Anterior cingulate cortex (tissue), 58 donors: Measurements from ENCODE around the gene PVR.
"Not testable (repeated sequence)": the region's sequence is repeated elsewhere in the genome, so short reads cannot be mapped to it uniquely, and the experiment has no call there.

Experiments used
- DNase-seq, 58 donors: peaks; one replicate each; lab custom pipeline; 2025; lab: John Stamatoyannopoulos, UW

PVR gene

DNA sequence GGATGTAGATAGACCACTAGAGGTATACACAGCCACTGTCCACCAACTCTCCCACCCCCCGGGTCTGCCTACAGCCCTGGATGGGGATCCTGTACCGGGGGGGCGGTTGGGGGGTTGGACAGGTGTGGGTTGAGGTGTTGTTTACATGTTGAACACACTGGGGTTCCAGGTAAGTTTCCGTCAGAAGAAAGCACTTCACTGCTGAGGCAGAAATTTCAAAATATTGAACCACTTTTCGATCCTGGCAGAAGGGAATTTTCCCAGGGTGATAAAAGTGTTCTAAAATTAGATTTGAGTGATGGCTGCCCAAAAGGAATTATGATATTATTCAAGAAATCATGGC lies 48.6 kb downstream of the PVR start:
- no peak for DNase-seq

- DNase-seq: no peak
Observed at GRCh38 chr19:44694184-44694579, 50.5 kb downstream of the PVR start.

DNA sequence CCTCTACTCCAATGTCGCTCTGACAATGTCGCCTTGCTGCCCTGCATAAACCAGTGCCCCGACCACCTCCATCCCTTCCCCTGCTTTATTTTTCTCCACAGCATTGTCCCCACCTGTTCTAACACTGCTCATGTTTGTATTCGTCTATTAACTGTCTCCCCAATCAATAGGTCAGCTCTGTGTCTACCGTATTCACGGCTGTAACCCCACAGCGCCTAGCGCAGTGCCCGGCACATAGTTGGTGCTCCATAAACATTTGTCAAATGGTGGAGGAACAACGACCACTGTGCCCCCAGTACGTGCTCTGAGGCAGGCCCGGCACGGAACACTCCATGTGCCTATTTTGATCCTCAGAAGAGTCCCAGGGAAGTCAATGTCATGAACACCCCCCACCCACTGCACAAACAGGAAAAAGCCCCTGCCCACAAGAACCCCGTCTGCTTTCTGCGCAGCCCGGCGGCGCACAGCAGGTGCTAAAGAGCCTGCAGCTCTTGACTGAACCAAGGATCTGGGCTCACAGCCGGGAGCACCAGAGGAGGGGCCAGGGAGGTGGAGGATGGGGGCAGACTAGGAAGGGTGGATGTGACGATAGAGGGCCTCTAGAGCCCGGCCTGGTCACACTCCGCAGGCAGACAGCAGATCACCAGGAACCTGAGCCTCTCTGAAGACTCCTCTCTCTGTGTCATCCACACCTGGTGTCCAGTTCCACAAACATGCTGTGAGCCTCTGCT lies 53.4 kb downstream of the PVR start:
- no peak for DNase-seq

DNA sequence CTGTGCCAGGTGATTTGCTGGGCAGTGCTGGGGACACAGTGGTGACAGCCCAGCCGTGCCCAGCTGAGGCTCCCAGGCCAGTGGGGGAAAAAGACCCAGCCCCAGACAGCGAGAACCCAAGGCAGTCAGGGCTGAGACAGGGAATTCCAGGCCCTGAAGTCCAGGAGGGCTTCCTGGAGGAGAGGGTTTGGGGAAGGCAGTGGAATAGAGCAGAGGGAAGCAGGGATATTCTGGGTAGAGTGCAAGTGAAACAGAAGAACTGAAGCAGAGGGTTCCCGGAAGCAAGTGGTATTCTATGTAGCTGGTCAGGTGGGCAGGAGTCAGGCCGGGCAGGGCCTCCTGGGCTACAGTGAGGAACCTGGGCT lies 53.9 kb downstream of the PVR start:
- DNase-seq: no peak

- no peak for DNase-seq
Observed at GRCh38 chr19:44698492-44699201, 54.9 kb downstream of the PVR start, which contains the start of gene CEACAM16. TSS of gene CEACAM16 (plus strand) at chr19:44699151. CDS start at chr19:44701457, 2,306 bp downstream.

DNA sequence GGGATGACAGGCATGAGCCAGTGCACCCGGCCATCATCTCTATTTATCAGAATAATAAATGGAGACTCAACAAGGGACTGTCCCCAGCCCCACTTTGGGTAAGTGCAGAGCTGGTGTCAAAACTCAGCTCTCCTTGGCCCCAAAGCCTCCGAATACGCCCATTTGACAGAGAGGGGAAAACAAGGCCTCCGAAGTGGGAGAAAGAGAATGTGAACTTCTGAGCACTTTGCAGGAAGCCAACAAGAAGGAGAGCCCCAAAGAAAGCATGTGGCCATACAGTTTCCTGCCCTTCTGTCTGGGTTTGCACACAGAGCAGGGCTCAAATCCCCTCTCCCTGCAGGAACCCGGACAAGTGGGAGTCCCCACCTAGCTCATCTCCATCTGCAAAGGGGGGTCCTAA lies 56.8 kb downstream of the PVR start:
- DNase-seq: no peak

DNA sequence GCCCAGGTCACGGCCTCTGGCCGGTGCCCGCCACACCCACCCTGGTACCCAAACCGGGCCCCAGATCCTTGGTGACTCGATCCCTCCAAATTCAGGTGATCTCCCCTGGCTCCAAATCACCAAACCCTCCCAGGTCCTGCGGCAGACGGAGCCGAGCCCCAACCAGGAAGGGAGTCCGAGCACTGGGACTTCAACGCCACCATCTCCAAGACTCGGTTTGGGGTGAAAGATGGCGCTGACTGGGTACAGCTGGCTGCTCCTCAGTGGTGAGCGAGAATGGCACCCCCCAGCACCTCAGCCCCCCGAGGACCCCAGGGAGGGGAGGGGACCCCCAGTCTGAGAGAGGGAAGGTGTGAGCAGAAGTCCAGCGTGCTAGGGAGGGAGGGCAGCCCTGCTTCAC lies 57.5 kb downstream of the PVR start:
- no peak for DNase-seq

DNA sequence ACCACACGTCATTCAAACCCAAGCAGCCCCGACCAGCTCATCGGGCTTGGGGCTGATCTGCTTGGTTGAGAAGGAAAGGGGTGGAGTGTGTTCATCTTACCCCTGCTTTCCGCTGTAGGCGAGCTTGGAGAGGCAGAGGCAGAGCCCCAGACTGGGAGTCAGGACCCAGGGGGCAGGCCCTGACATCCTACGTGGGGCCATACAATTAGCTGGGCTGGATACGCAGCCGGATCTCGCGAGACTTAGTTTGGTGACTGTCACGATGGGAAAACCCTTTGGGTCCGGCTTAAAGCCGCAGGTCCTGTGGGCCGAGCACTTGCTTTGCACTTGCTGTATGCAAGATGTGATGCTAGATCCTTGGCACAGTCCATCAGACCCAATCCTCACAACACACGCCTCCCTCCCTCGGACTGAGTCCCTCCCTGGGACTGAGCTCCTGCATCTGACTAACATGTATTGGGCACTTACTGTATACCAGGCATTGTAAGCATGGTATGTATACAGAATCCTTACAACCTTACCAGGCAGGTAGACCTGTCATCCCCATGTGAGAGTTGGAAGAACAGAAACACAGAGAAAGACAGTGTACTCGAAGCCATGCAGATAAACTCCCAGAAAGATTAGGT lies 59.0 kb downstream of the PVR start:
- DNase-seq: no peak

DNA sequence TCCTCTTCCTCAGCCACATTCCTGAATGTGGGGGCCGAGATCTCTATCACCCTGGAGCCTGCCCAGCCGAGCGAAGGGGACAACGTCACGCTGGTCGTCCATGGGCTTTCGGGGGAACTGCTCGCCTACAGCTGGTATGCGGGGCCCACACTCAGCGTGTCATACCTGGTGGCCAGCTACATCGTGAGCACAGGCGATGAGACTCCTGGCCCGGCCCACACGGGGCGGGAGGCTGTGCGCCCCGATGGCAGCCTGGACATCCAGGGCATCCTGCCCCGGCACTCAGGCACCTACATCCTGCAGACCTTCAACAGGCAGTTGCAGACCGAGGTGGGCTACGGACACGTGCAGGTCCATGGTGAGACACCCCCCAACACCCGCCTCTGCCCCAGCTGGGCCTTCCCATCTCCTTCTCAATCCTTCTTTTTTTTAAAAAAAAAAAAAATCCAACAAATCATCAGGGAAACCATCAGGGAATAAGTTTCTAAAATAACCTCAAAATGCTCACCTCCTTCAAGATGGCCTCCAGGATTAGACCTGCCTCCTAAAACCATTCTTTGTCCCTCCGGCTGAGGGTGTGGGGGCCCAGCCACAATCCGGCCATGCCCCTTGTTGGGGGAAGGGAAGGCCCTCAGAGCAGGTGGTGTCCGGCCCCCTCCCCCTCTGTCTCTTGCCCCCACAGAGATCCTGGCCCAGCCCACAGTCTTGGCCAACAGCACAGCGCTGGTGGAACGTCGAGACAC lies 59.8 kb downstream of the PVR start:
- no peak for DNase-seq

- DNase-seq: no peak
Observed at GRCh38 chr19:44704982-44705381, 61.3 kb downstream of the PVR start.

- no peak for DNase-seq
Observed at GRCh38 chr19:44705502-44706010, 61.8 kb downstream of the PVR start.

DNA sequence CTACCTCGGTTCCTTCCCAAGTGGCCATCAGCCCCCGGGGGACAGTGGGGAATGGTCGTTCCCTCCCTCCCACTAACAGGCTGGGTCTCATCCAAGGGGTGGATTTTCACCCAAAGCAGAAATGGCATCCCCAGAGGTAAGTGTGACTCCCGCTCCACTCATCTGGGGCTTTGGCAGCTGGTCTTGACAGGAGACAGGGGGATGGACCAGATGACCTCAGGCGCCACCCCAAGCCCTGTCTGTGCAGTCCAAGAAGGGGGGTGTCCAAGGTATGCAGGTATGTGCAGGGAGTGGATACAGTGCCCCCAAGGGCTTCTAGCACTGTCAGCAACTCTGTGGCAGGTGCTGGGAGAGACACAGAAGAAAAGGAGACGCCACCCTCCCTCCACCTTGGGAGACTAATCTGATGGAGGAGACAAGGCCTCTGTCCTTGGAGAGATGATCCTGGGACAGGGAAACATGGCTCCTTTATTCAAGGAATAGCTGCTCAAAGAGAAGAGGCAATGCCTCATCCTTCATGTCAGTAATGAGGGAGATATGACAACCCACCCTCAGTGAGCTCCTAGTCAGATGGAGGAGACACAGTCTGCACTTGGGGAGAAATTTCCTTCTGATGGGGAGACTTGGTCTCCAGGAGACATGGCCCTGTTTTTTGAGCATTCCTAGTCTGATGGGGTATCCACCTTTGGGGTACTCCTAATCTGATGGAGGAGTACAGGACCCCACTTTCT lies 63.0 kb downstream of the PVR start:
- no peak for DNase-seq

DNA sequence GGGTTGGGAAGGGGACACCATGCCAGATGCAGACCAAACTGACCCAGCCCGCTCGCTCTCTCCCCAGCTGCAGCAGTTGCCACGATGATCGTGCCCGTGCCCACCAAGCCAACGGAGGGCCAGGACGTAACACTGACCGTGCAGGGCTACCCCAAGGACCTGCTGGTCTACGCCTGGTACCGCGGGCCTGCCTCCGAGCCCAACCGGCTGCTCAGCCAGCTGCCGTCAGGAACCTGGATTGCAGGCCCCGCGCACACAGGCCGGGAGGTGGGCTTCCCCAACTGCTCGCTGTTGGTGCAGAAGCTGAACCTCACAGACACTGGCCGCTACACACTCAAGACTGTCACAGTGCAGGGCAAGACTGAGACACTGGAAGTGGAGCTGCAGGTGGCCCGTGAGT lies 64.1 kb downstream of the PVR start:
- DNase-seq: no peak

GRCh38 chr19:44708940-44709339 lies 65.2 kb downstream of the PVR start:
- DNase-seq: no peak

- DNase-seq: not testable (repeated sequence)
Observed at GRCh38 chr19:44709434-44710266, 65.9 kb downstream of the PVR start.

- DNase-seq: no peak
Observed at GRCh38 chr19:44710483-44710882, 66.8 kb downstream of the PVR start.

GRCh38 chr19:44712864-44713515 lies 69.3 kb downstream of the PVR start:
- no peak for DNase-seq
